Activated T-cell treated with anti-CD3 and anti-CD28 coated beads, Interleukin-2, amount 50 U/mL, for 24 hours (primary cell): ENCODE measurements around the gene STRIP1.

ENCODE experiments used
- DNase-seq: peaks from one replicate; pipeline ENCODE4 v3.0.0-alpha.2; 2020
- H3K27ac Mint-ChIP-seq: 2 replicates; pipeline ENCODE4 v1.8.0; 2020; ENCODE audit warnings: mild to moderate bottlenecking, mixed read lengths
- H3K27me3 Mint-ChIP-seq: 2 replicates; pipeline ENCODE4 v1.8.0; 2020; ENCODE audit warnings: mixed read lengths
- H3K36me3 Mint-ChIP-seq: 2 replicates; pipeline ENCODE4 v1.8.0; 2020; ENCODE audit warnings: low read depth, mixed read lengths
- H3K4me1 Mint-ChIP-seq: 2 replicates; pipeline ENCODE4 v1.8.0; 2020; ENCODE audit warnings: low read depth, mixed read lengths
- H3K4me3 Mint-ChIP-seq: 2 replicates; pipeline ENCODE4 v1.8.0; 2020; ENCODE audit warnings: mild to moderate bottlenecking, moderate library complexity, mixed read lengths
- H3K9me3 Mint-ChIP-seq: 2 replicates; pipeline ENCODE4 v1.8.0; 2020; ENCODE audit warnings: mixed read lengths

The STRIP1 gene

DNA sequence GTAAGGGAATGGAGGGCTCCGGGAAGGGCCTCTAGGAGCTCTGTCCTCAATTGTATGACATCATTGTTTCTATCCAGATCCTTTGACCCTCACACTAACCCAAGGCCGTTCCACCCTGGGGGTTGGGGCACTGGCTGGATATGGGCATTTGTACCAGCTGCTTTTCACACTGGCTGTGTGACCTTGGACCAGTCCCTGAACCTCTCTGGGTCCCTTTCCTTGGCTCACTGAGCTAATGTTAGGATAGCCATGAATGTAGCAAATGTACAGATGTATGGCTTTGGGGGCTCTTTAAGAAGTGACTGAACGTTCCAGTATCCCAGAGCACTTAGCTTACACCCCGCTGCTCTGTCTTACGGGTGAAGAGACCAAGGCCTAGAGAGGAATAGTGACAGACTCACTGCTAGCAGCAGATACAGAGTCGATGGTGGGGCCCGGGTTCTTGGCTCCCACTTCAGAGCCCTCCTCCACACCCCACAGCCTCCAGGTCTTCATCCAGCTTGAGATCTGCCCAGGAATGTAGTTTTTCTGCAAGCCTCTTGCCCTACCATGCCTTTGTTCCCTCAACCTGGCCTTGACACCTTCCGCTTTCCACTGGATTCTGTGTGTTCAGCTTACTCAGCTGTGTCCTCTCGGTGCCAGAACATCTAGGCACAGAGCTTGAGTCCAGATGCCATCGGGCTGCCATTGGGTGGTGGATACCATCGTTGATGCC is 63.2 kb downstream of the STRIP1 start:
- Mint-ChIP-seq H3K36me3 (no peaks in the 10 kb centered on the region), H3K9me3 (no peaks in the 10 kb centered on the region), H3K27me3 (peaks cover 20% of the 10 kb centered on the region), H3K27ac (no peak overlapping the region), H3K4me1 (no peaks in the 10 kb centered on the region), H3K4me3 (no peak overlapping the region)
- no peak for DNase-seq

GRCh38 chr1:110098222-110099026 is 64.0 kb downstream of the STRIP1 start:
- no peaks in the 10 kb centered on the region for H3K9me3 Mint-ChIP-seq
- no peaks in the 10 kb centered on the region for H3K36me3 Mint-ChIP-seq
- no peak for DNase-seq
- no peaks in the 10 kb centered on the region for H3K4me1 Mint-ChIP-seq
- H3K27me3 Mint-ChIP-seq: peaks cover 20% of the 10 kb centered on the region
- no peak overlapping the region for H3K4me3 Mint-ChIP-seq
- H3K27ac Mint-ChIP-seq: no peak overlapping the region

DNA sequence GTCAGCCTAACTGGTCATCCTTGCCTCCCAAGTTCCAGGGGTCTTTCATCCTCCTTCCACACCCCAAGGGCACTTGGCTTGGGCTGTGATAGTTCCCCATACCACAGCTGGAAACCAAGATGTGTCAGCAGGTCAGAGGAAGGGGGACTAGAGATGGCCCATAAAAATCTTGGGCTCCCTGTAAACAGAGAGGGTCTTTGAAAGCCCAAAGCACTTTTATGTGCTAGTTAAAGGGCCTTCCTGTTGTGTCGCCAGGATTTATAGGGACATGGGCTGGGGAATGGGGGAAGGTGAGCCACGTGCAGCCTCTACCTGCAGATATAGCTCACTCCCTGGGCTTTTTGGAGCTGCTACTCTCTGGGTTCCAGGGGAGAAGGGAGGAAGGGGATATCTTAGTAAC is 65.9 kb downstream of the STRIP1 start:
- peaks cover 13% of the 10 kb centered on the region for H3K27me3 Mint-ChIP-seq
- H3K9me3 Mint-ChIP-seq: no peaks in the 10 kb centered on the region
- no peak overlapping the region for H3K4me3 Mint-ChIP-seq
- no peaks in the 10 kb centered on the region for H3K36me3 Mint-ChIP-seq
- no peaks in the 10 kb centered on the region for H3K4me1 Mint-ChIP-seq
- no peak overlapping the region for H3K27ac Mint-ChIP-seq
- DNase-seq: no peak

DNA sequence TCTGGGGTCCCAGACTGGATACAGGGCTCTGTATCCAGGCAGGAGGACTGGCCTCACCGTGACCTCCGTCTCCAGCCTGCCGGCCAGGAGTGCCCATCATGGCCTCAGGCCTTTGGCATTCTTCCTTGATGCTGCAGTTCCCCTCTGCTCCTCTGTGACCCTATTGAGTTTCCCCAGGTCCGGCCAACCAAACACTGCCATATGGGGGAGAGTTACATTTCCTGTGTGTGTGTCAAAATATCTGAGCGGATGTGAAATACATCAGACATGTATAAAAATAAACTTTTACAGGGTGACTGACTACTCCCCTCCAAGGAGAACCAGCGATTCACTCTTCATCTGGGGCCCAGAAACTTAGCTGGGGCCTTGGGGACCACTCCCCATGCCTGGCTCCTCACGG is 67.7 kb downstream of the STRIP1 start:
- Mint-ChIP-seq H3K4me1 (no peaks in the 10 kb centered on the region), H3K36me3 (no peaks in the 10 kb centered on the region), H3K27me3 (no peaks in the 10 kb centered on the region), H3K4me3 (no peak overlapping the region), H3K27ac (no peak overlapping the region), H3K9me3 (no peaks in the 10 kb centered on the region)
- no peak for DNase-seq
